CD1c-positive myeloid dendritic cell (primary cell): ENCODE results near the gene CAMTA1.

Experiments
- DNase-seq: peaks from one replicate; pipeline ENCODE4 v3.0.0-alpha.2; 2016; ENCODE audit errors: extremely low spot score

Gene CAMTA1

DNA sequence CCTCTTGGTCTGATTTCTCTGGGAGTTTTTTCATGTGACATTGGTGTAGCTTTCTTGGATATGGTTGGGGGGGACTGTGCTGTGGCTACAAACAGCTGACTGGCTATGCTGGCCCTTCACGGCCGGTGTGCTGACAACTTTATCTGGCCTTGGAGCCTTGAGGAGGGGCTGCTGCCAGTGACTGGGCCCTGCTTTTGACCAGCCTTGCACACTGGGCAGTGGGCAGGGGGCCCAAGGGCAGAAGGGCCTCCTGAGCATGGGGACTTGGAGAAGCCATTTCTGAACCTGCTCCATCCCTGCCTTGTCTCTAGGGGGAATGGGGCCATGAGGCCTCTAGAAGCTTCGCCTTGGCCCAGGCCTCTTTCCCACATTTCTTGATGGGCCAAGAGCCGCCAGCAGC lies 139.6 kb downstream of the CAMTA1 start:
- no peak for DNase-seq

DNA sequence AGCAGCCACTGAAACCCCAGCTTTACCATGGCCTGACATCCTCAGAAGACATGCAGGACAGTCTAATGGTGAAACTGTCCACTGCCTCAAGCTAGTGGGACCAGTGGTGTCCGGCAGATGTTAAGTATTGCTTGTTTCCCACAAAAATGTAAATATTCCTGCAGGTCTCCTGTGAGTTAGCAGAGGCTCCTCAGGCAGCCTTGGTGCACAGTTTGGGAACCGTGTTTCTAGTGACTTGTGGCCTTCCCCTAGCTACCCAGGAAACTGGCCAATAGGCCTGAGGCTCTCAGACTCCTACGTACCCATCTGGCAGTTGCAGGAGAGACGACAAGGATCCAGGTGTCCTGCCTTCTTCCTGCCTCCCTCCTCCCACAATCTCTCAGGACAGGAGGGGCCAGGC lies 142.4 kb downstream of the CAMTA1 start:
- no peak for DNase-seq

GRCh38 chr1:6928106-6928885 lies 143.0 kb downstream of the CAMTA1 start:
- no peak for DNase-seq

DNA sequence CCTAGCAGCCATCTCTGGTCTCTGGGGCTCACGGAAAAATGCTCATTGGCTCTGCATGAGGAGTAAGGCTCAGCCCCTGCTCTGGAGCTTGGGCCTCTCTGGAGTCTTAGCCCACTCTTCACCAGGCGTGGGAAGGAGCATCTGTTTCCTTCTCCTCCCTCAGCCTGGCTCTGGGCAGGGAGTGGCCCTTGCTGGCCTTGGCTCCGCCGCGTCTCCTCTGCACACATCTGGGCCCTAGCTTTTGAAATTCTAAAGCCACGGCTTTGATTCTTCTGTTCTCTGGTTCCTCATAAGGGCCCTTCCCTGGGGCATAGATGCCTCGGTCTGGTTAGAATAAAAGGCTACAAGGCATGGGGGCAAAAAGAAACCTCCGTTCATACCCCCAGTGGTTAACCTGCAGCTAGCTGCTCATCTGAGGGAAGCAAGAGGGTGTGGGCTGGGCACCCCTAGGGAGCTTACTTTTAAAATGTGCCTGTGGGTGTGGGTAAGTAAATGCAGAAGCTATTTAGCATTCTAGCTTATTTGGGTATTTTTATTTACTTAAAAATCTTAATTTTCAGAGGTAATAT lies 145.6 kb downstream of the CAMTA1 start:
- DNase-seq, result no peak

DNA sequence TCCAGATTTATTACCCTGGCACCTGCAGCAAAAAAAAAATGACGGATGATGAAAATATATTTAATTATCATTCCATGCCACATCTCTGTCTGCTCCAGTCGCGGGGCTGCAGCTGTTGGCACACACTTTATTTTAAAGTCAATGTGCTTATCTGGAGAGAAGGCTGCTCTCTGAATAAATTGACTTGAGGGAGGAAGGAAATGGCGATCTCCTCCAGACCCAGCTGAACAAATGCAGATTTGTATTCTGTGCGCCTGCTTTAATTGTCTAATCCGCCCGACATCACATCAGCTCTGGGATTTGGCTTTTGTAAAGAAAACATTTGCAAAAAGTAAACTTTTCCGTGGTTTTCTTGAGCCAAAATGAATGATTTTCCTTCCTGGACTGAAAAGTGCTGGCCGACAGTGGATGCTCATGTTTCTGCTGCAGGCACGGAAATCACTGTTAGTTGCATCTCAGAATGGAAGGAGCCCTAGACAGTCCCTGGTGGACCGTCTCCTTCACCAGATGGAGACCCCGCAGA lies 150.2 kb downstream of the CAMTA1 start:
- DNase-seq, result no peak

GRCh38 chr1:6935911-6936690 lies 150.8 kb downstream of the CAMTA1 start:
- no peak for DNase-seq

GRCh38 chr1:6937048-6937447 lies 151.8 kb downstream of the CAMTA1 start:
- DNase-seq, result no peak

GRCh38 chr1:6939363-6939762 lies 154.1 kb downstream of the CAMTA1 start:
- no peak for DNase-seq

- DNase-seq, result no peak
These were observed 156.5 kb downstream of the CAMTA1 start for GRCh38 chr1:6941786-6942185.

- no peak for DNase-seq
These were observed 157.7 kb downstream of the CAMTA1 start for GRCh38 chr1:6942990-6943389.

DNA sequence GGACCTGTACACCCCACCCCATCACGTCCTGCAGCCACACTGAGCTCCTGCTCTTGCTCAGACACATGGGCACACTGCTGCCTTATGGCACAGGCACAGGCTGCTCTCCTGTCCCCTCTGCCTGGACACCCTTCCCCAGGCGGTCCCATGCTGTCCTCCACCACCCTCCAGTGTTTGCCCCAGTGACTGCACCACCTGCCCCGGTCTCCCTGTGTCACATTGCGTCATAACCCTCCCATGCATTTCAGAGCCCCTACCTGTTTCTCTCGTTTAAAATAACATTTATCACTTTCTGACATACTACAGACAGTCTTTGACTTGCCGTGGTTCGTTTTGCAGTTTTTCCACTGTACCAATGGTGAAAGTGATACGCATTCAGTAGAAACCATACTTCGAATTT lies 159.2 kb downstream of the CAMTA1 start:
- no peak for DNase-seq

DNA sequence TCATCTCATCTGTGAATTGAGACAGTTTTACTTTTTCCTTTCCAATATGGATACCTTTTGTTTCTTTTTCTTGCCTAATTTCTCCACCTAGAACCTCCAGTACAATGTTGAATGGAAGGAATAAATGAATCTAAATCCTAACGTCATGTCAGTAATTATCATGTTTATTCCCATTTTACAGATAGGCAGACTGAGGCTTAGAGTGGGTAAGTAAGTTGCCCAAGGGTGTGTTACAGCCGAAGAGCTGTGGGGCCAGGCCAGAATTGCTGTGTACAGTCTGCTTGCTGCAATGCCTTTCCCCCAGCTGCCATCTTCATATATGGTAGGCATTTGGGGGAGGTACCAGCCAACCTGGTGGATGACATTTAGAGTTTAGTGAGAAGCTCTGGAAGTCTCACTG lies 162.7 kb downstream of the CAMTA1 start:
- DNase-seq, result no peak

DNA sequence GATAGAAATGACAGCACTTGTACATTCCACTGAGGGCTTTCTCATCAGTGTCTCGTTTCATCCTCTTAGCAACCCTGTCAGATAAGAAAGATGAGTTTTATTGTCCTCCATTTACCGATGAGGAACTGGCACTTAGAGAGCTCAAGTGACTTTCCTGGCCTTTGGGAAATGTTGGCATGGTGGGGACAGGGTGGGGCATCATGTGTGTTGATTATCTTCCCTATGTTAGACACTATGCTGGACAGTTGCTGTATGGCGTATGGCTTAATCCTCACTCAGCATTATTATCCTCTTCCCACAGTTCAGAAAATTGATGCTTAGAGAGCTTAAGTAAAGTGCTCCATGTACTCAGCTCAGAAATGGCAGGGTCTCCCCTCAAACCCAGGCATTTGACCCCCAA lies 163.2 kb downstream of the CAMTA1 start:
- no peak for DNase-seq

- no peak for DNase-seq
These were observed 163.6 kb downstream of the CAMTA1 start for GRCh38 chr1:6948861-6949260.

- no peak for DNase-seq
These were observed 164.9 kb downstream of the CAMTA1 start for GRCh38 chr1:6950001-6950765.

GRCh38 chr1:6951536-6951935 lies 166.3 kb downstream of the CAMTA1 start:
- DNase-seq, result no peak

DNA sequence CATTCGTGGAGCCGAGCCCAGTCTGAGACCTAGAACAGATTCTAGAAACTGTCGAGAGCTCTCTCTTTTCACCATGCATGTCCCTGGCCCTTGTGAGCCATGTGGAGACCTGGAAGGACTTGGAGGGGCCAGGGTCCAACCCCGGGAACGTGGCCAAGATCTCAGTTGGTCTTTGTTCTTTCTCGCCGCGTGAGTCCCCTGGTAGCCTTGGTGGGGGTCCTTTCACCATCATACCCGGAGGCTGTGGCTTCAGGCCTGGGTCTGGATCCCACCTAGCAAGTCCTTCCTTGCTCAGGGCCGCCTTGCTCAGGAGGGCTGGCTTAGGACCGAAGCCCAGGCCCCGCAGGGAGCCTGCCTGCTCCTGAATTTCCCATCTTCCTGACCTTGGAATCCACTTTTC lies 168.0 kb downstream of the CAMTA1 start:
- no peak for DNase-seq

GRCh38 chr1:6953907-6954364 lies 168.7 kb downstream of the CAMTA1 start:
- DNase-seq, result no peak

GRCh38 chr1:6954591-6954990 lies 169.3 kb downstream of the CAMTA1 start:
- no peak for DNase-seq

- DNase-seq, result no peak
These were observed 170.3 kb downstream of the CAMTA1 start for GRCh38 chr1:6955357-6956094.

- no peak for DNase-seq
These were observed 171.4 kb downstream of the CAMTA1 start for GRCh38 chr1:6956488-6957159.
